Measurements from ENCODE around the gene CACNA1B.

Gene CACNA1B

DNA sequence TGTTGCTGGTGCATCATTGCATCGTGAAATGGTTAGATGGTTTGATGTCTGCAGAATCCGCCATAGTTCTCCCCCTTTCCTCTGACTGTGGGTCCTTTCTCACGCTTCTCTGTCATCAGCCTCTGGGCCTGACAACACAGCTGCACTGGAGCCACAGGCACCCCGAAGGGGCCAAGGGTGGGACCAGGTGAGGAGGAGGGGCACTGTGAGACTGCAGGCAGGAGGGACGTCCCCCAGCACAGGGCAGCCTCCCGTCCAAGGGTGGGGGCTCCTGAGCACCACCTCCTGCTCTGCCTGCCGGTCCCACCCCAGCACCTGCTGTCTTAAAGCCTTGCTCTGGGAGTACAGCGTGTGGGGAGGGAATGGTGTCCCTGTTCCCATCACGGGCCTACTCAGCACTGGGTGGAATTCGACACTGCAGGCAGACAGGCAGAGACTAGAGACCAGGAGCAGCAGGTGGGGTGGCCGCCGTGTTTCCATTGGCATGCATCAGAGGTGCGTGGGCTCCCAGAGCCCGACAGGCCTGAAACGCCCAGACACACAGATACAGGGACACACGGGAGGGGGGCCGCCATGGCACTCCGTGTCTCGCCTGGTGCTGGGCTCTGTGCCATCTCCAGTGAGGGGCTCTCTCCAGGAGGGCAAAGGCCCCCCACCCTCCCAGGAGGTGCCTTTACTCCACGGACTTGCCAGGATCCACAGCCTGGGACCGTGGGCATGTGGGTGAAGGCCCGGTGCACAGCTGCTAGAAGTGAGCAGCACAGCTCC lies 15.0 kb downstream of the CACNA1B start:
- TF ChIP-seq, protein P1, sequence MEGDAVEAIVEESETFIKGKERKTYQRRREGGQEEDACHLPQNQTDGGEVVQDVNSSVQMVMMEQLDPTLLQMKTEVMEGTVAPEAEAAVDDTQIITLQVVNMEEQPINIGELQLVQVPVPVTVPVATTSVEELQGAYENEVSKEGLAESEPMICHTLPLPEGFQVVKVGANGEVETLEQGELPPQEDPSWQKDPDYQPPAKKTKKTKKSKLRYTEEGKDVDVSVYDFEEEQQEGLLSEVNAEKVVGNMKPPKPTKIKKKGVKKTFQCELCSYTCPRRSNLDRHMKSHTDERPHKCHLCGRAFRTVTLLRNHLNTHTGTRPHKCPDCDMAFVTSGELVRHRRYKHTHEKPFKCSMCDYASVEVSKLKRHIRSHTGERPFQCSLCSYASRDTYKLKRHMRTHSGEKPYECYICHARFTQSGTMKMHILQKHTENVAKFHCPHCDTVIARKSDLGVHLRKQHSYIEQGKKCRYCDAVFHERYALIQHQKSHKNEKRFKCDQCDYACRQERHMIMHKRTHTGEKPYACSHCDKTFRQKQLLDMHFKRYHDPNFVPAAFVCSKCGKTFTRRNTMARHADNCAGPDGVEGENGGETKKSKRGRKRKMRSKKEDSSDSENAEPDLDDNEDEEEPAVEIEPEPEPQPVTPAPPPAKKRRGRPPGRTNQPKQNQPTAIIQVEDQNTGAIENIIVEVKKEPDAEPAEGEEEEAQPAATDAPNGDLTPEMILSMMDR (conservative IDR thresholded peaks at IDR 0.05; ENCODE audit: low read depth, low read length) = no peak
- no peak overlapping the region for H3K4me3 ChIP-seq (ENCODE audit: low read depth, low read length)
- DNase-seq (ENCODE audit: low read depth) = no peak

GRCh38 chr9:137893670-137894069 lies 16.1 kb downstream of the CACNA1B start:
- TF ChIP-seq, protein P1 (conservative IDR thresholded peaks at IDR 0.05; ENCODE audit: low read depth, low read length) = no peak
- H3K4me3 ChIP-seq (ENCODE audit: low read depth, low read length) = no peak overlapping the region
- DNase-seq (ENCODE audit: low read depth) = no peak

- TF ChIP-seq, protein P1 (conservative IDR thresholded peaks at IDR 0.05; ENCODE audit: low read depth, low read length) = no peak
- H3K4me3 ChIP-seq (ENCODE audit: low read depth, low read length) = no peak overlapping the region
- DNase-seq (ENCODE audit: low read depth) = no peak
These were observed 22.2 kb downstream of the CACNA1B start for GRCh38 chr9:137899551-137900360.

- H3K4me3 ChIP-seq (ENCODE audit: low read depth, low read length) = no peak overlapping the region
- no peak for DNase-seq (ENCODE audit: low read depth)
- TF ChIP-seq, protein P1 (conservative IDR thresholded peaks at IDR 0.05; ENCODE audit: low read depth, low read length) = no peak
These were observed 23.2 kb downstream of the CACNA1B start for GRCh38 chr9:137900584-137901310.

DNA sequence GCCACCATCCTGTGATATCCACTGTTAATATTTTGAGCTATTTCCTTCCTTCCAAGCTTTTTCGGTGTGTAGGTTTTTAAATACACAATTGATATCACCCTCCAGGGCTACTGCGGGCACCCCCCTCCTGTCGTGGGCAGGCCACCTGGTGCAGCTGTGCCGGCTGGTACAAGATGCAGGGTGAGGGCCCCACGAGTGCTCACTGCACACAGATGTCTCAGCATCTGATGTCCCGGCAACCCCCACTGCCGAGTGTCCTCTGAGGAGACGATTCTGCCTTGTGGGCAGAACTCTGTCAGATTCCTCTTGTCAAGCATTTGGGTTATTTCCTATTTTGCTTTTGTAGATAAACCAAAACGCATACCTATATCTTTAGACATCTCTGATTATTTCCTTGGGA lies 25.1 kb downstream of the CACNA1B start:
- no peak for DNase-seq (ENCODE audit: low read depth)
- no peak overlapping the region for H3K4me3 ChIP-seq (ENCODE audit: low read depth, low read length)
- TF ChIP-seq, protein P1 (conservative IDR thresholded peaks at IDR 0.05; ENCODE audit: low read depth, low read length) = no peak

DNA sequence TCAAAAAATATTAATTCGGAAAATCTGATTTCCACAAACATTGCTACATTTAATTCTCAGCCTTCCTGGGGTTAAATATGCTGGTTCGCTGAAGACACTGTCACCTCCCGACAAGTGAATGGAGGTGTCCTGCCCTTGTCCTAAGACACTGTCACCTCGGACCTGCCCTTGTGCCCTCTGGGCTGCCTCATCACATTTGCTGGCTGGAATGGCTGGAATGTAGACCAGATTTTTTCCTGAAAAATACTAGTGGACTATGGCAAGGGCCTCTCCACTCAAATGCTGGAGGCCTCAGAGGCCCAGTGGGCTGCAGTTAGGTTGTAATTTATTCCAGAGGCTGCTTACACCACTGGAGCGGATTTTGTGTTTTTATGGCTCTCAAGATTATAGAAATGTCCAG lies 28.2 kb downstream of the CACNA1B start:
- H3K4me3 ChIP-seq (ENCODE audit: low read depth, low read length) = no peak overlapping the region
- no peak for DNase-seq (ENCODE audit: low read depth)
- TF ChIP-seq, protein P1 (conservative IDR thresholded peaks at IDR 0.05; ENCODE audit: low read depth, low read length) = no peak
